ENCODE results near the gene IDI2.
"Not testable (repeated sequence)": the region's sequence is repeated elsewhere in the genome, so short reads cannot be mapped to it uniquely, and the experiment has no call there.

IDI2 gene

DNA sequence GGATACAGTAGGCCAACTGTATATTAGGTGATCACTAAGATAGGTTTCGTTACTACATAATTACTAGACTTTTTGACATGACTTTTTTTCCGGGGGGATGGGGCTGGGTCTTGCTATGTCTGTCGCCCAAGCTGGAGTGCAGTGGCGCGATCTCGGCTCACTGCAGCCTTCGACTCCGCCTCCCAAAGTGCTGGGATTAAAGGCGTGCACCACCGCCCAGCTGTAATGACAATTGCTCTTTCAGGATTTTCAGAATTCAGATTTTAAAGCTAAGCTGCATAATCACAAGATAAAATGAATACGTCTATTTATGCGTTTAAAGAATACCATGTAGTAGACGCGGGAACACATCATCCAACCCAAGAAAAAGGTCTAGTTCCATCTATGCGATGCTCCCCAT, 22.3 kb upstream of the IDI2 start:
- no peak for DNase-seq (ENCODE audit: low spot score)

DNA sequence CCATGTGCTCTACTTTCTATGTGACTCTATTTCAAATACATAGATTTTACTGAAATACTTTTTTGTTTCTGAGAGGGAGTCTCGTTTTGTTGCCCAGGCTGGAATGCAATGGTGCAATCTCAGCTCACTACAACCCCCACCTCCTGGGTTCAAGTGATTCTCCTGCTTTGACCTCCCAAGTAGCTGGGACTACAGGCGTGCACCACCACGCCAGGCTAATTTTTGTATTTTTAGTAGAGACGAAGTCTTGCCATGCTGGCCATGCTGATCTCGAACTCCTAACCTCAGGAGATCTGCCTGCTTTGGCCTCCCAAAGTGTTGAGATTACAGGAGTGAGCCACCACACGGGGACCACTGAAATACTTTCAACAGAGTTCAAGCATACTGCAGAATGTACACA, 19.8 kb upstream of the IDI2 start:
- no peak for DNase-seq (ENCODE audit: low spot score)

GRCh38 chr10:1044964-1045363, 19.3 kb upstream of the IDI2 start:
- DNase-seq (ENCODE audit: low spot score) = no peak

GRCh38 chr10:1044146-1044545, 18.5 kb upstream of the IDI2 start:
- DNase-seq (ENCODE audit: low spot score) = no peak

- DNase-seq (ENCODE audit: low spot score) = no peak
Observed at GRCh38 chr10:1043532-1043995, 17.9 kb upstream of the IDI2 start.

GRCh38 chr10:1041514-1041913, 15.9 kb upstream of the IDI2 start:
- DNase-seq (ENCODE audit: low spot score) = no peak

DNA sequence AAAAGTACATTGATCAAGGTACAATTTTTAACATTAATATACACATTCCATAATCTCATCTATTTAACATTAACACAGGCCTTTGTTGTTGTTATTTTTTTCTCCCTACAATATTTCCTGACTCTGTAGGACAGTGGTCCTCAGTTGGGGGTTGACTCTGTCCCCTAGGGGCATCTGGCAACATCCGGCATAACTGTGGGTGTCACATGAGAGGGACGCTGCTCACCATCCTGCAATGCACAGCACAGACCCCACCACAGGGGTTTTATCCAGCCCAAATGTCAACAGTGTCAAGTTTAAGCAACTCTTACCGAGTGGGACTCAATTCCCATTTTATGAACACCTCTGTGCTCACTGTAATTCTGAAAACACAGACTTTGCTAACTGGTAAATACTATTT, 14.5 kb upstream of the IDI2 start:
- no peak for DNase-seq (ENCODE audit: low spot score)

DNA sequence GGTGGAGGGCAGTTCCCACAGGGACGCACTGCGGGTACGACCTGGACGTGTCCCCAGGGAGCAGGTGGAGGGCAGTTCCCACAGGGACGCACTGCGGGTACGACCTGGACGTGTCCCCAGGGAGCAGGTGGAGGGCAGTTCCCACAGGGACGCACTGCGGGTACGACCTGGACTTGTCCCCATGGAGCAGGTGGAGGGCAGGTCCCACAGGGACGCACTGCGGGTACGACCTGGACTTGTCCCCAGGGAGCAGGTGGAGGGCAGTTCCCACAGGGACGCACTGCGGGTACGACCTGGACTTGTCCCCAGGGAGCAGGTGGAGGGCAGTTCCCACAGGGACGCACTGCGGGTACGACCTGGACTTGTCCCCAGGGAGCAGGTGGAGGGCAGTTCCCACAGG, 13.1 kb upstream of the IDI2 start:
- not testable (repeated sequence) for DNase-seq (ENCODE audit: low spot score)

DNA sequence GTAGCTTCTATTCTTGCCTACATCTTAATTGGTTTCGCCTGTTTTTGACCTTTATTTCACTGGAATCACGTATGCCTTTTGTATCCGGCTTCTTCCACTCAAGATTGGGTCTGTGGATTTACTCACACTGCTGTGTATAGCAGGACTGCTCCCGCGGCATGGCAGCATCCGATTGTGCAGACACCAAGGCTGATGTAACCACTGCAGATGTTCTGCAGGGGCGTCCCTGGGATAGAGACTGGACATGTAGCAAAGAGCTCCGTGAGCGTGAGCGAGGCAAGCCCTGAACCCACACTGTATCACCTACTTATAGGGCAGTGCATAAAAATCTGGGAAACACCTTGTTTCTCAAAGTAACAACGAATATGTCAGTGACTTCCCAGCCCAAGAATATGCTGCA, 11.4 kb upstream of the IDI2 start:
- no peak for DNase-seq (ENCODE audit: low spot score)

DNA sequence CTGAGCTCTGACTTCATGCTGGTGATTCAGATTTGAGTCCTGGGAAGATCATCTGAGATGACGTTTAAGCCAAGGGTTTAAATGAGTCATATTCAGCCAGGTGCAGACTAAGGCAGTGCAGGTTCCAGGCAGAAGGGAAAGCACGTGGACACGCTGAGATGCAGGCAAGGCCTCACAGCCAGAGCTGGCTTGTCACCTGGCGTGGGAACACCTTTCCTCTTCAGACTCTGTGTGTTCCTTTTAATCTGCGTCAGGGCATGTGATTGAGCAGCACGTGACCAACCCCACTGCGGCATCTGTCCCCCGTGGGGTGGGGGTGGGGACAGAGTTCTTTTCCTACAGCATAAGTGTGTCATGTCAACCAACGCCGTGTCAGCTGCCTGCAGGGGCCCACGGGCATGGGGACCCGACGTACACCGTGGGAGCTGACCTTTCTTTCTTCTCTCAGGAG, 10.7 kb upstream of the IDI2 start:
- no peak for DNase-seq (ENCODE audit: low spot score)

DNA sequence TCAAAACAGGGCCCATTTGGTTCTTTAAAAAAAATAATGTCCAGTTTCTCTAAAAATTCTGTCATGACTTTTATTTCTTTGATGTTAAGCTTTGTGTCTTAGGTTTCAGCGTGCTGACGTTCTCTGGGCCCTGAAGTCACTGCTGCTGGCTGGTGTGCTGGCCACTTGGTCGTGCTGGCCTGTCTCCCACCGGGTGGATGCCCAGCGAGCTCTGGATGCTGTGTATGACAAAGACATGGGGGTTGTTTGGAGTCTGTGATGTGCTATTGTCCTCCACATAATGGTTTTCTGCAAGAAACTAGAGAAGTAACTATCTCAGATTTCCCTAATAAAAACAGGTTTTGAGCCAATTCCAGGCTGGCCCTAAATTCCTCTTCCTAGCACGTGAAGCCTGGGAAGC, 9.5 kb upstream of the IDI2 start:
- DNase-seq (ENCODE audit: low spot score) = no peak

DNA sequence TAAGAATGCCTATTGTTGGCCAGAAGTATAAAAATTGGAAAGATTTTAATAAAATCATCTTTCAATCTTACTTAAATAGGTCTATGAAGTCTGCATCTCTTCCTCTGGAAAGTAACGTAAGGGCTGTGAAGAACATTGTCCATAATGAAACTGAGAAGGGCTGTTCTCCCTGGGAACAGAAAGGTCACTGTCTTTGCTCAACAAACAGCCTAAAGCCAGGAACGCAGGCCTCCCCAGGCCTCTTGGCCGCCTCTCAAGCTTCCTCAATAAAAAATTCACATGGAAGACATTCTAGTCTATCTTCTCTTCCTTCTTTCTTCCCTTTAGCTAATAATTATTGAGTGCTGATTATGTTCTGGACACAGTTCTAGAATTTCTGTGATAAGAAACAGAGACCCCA, 9.1 kb upstream of the IDI2 start:
- no peak for DNase-seq (ENCODE audit: low spot score)

- DNase-seq (ENCODE audit: low spot score) = no peak
Observed at GRCh38 chr10:1033601-1034000, 7.9 kb upstream of the IDI2 start.

GRCh38 chr10:1029838-1030237, 4.2 kb upstream of the IDI2 start:
- DNase-seq (ENCODE audit: low spot score) = no peak

DNA sequence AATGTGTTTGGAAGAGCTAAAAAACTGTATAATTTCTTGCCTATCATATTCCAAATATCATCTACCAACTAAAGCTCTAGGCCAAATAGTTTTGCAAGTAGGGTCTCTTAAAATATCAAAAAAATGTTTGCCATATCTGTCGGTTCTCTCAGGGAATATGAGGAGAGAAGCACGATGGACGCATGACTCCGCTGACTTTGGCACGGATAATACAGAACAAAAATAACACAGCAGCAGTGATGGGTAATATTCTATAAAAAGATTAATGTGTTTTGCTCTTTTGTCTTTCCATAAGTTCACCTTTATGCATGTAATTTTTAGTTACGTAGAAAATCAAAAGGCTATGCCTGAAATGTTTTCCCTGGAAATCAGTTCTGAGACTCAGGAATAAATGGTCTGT, 919 bp upstream of the IDI2 start:
- DNase-seq (ENCODE audit: low spot score) = no peak

DNA sequence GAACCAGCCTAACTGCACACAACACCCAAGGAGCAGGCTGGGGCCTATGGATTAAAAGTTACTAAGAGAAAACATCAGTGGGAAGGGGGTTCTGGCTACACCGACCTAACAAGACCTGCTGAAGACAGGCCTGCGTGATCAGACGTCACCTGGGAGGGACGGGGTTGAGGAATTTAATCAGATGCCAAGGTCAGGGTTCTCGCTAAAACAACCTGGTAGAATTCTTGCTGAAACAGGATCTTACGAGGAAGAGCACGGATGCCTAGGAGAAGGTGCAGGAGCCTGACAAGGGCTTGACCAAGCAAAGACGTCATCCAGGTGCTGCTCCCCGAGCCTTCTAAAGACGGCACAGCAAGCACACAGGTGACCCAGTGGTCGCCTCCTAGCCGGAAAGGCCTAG, 1.6 kb downstream of the IDI2 start:
- DNase-seq (ENCODE audit: low spot score) = no peak

DNA sequence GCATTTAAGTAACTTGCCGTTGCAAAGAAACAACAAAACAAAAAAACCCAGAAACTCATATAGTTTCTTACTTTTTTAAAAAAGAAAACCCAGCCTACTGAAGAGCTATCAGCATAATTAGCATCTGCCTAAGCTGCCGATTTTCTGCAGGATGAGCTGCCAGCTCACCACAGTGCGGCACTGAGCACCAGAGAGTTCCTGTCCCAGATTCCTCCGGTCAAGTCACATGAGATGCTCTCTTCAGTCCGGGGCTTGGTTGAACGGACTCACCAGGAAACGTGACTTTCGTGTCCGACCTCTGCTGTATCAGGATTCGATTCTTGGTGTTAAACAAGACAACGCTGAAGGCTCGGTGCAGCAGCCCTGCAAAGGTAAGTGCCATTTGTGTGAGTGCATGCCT, 3.2 kb downstream of the IDI2 start:
- no peak for DNase-seq (ENCODE audit: low spot score)

DNA sequence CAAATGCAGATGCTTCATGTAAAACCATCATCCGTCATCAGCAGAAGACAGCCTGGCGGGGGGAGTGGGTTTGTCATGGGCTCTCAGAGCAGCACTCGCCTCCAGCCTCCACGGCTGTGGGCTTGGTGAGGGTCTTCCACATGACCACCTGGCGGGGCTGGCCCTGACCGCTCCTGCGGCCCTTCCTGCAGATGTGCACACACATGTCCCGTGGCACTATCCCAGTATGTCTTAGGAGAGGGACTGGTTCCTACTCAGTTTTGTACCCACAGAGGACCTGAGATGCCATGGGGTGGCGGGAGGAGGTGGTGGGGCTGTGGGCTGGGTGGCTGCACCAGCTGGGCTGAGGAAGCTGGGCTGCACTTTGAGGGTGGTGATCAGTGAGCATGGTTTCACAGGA, 4.7 kb downstream of the IDI2 start:
- DNase-seq (ENCODE audit: low spot score) = no peak

DNA sequence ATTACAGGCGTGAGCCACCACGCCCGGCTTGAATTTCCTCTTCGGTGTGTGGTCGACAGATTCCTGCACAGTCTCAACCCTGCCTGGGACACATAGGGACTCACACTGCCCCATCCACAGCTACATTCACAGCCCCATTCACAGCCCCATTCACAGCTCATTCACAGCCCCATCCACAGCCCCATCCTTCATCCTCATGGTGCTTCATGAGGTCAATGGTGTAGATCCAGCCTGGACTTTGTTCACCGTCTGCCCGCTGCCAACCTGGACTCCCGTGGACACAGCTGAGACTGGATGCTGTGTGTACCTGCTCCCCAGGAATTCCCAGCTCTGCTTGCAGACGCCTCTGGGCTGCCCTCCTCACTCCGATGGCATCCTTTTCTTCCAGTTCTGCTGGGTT, 5.2 kb downstream of the IDI2 start:
- no peak for DNase-seq (ENCODE audit: low spot score)

GRCh38 chr10:1019362-1019761, 6.3 kb downstream of the IDI2 start:
- DNase-seq (ENCODE audit: low spot score) = no peak

GRCh38 chr10:1015688-1016087, 10.0 kb downstream of the IDI2 start:
- DNase-seq (ENCODE audit: low spot score) = no peak

GRCh38 chr10:1011696-1012095, 14.0 kb downstream of the IDI2 start:
- DNase-seq (ENCODE audit: low spot score) = no peak

DNA sequence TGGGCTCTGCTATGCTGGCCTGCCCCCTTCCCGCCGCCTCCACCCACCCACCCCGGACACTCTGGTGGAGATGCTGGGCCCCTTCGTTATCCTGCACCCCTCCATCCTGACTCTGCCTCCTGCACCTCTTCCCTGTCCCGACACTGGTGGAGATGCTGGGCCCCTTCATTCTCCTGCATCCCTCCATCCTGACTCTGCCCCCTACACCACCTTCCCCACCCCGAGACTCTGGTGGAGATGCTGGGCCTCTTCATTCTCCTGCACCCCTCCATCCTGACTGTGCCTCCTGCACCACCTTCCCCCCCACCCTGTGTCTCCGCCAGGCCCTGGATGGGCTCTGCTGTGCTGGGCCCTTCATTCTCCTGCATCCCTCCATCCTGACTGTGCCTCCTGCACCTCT, 15.0 kb downstream of the IDI2 start:
- DNase-seq (ENCODE audit: low spot score) = no peak

DNA sequence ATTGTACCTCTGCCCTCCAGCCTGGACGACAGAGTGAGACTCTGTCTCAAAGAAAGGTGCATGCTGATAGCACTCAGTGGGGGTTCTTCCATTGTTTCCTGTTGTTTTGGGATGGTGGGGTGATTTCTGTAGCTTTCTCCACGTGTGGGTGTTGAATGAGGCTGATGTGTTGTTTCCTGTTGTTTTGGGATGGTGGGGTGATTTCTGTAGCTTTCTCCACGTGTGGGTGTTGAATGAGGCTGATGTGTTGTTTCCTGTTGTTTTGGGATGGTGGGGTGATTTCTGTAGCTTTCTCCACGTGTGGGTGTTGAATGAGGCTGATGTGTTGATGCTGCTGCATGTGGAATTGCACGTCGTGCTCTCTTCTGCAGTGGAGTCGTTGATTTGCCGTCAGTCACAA, 15.7 kb downstream of the IDI2 start:
- DNase-seq (ENCODE audit: low spot score) = not testable (repeated sequence)

- DNase-seq (ENCODE audit: low spot score) = no peak
Observed at GRCh38 chr10:1009071-1009494, 16.6 kb downstream of the IDI2 start.

Measured in hematopoietic multipotent progenitor cell treated with erythropoietin and hydrocortisone succinate and interleukin-3 and kit ligand, for 17 days (in vitro differentiated cells).